Heart left ventricle (tissue), 16 donors: ENCODE results near the gene TRAK1. TPM values are rescaled to one million over a fixed set of nuclear protein-coding genes. Genes with fewer than 3 reads are reported as not detected.

ENCODE experiments used
- ATAC-seq, 4 donors: fragments of 200-7000 bp; cut with Tn5 transposase; one replicate each; pipeline ENCODE4 v1.9.1; 2020 to 2022; ENCODE audit warnings: moderate library complexity in 4 of 4, mild to moderate bottlenecking in 3 of 4, moderate number of reproducible peaks in 1 of 4
- DNase-seq, 5 donors: peaks; one replicate each; pipeline ENCODE4 v3.0.0-alpha.2; 2020
- H3K27ac ChIP-seq, 12 donors: fragments of 200-600 bp; sonication (generic) in 4 of 12; one replicate each; pipeline versions ENCODE4 v1.5.0 to v1.8.0; 2016 to 2022; ENCODE audit warnings: mild to moderate bottlenecking in 2 of 12
- H3K27me3 ChIP-seq, 9 donors: fragments of 200-600 bp; sonication (generic) in 2 of 9; one replicate each; pipeline versions ENCODE4 v1.5.1 to v1.8.0; 2016 to 2022; ENCODE audit warnings: mild to moderate bottlenecking in 3 of 9
- H3K36me3 ChIP-seq, 9 donors: fragments of 200-600 bp; sonication (generic) in 2 of 9; one replicate each; pipeline versions ENCODE4 v1.5.0 to v1.8.0; 2018 to 2022; ENCODE audit warnings: mild to moderate bottlenecking in 2 of 9
- H3K4me1 ChIP-seq, 12 donors: fragments of 200-600 bp; sonication (generic) in 4 of 12; one replicate each; pipeline versions ENCODE4 v1.5.0 to v1.8.0; 2016 to 2022; ENCODE audit warnings: mild to moderate bottlenecking in 3 of 12
- H3K4me3 ChIP-seq, 12 donors: fragments of 200-600 bp; sonication (generic) in 4 of 12; one replicate each; pipeline versions ENCODE4 v1.5.0 to v1.8.0; 2017 to 2022; ENCODE audit warnings: mild to moderate bottlenecking in 9 of 12, moderate library complexity in 4 of 12
- H3K9me3 ChIP-seq, 12 donors: fragments of 200-600 bp; sonication (generic) in 4 of 12; one replicate each; pipeline versions ENCODE4 v1.5.0 to v1.8.0; 2016 to 2022; ENCODE audit warnings: mild to moderate bottlenecking in 1 of 12
- POLR2A ChIP-seq, 2 donors: fragments of 450-650 bp; IDR thresholded peaks; one replicate each; pipeline ENCODE4 v1.6.1; 2017; ENCODE audit warnings: antibody characterized with exemption in 2 of 2, mild to moderate bottlenecking in 2 of 2, moderate library complexity in 2 of 2
- WGBS, 4 donors: extraction: QIAGEN DNeasy Blood & Tissue Kit in 2 of 4; methylation state at CpG; one replicate each; pipeline versions ENCODE4 v1.1.5 to v1.1.7; 2013 to 2018; 5-methylcytosine and 5-hydroxymethylcytosine counted together
- intact Hi-C, 10 donors: fragments of 100-400 bp; cut with DNase I; formaldehyde crosslinking; loops; one replicate each; pipeline versions ENCODE4 v1.11.1 to v1.14.2; 2022
- polyA plus RNA-seq, 2 donors: library from polyadenylated mRNA; stranded (reverse); fragments of 200-250 nt; gene quantifications; one replicate each; pipeline ENCODE4 v1.2.3, GENCODE V29; 2013
- total RNA-seq, 9 donors: library from RNA; depleted of rRNA in 2 of 9; stranded (reverse); fragments of >200 nt in 2 of 9; fragmentation: NEBNext Ultra II Directional in 3 of 9; extraction: Animal tissue kit (Norgen Biotek cat#: 25700) in 3 of 9; gene quantifications; one replicate each; pipeline versions ENCODE4 v1.1.0 to v1.2.4, GENCODE V29; 2016 to 2023
- TF ChIP-seq, protein P1 (sequence below), 12 donors: fragments of 200-600 bp; sonication (generic) in 4 of 12; IDR thresholded peaks; one replicate each; pipeline versions ENCODE4 v1.5.0 to v1.8.0; 2018 to 2022; ENCODE audit warnings: antibody characterized with exemption in 12 of 12, mild to moderate bottlenecking in 5 of 12
- donor health status: ischemic (EF 13 %, LVEDD 7.1; RV severe dilation, severe dysfunction).
- donor health status: healthy with polysubstance abuse.
- donor health status: DM: no; HTN: yes; CAD: no.
- donor health status: DM: no; HTN: no; CAD: no.
- donor health status: ischemic (EF 25% LVEDD 6.9; RV normal size, moderate dysfunction).
- donor health status: ischemic (EF 25% LVEDD 5.7; RV mildly dilated, moderate dysfunction).
- donor health status: healthy.
- donor health status: DM: yes; HTN: yes; CAD: no.
- donor health status: ischemic (EF 35%, LVEDD 5.7; RV mildly dilated, moderate dysfunction).
- donor health status: nonischemic (EF 11% LVEDD 7.7; RV severe dilation, severe dysfunction).
- donor health status: DM: yes; HTN: yes; CAD: no.
- donor health status: PGD.
- donor health status: ischemic (EF 29% LVEDD 5.4; RV normal size, mild dysfunction).
- donor health status: nonischemic (EF 23%, LVEDD 6.1; RV moderate dilation, normal function).

The TRAK1 gene
- total and polyA plus RNA-seq, 11 donors: 53.3 to 364 (median 250) TPM

GRCh38 chr3:42229942-42230688, 139.0 kb downstream of the TRAK1 start:
- Histone ChIP-seq H3K4me3 (peak overlapping the region in 1 of 12 donors; percentile 29), H3K27ac (no peak overlapping the region), H3K36me3 (peaks cover 0 to 12% (median 6%) of the 10 kb centered on the region in 9 donors), H3K27me3 (peaks cover 0 to 4% (median 0%) of the 10 kb centered on the region in 9 donors), H3K9me3 (peaks cover 0 to 4% (median 0%) of the 10 kb centered on the region in 12 donors), H3K4me1 (peaks cover 0 to 8% (median 0%) of the 10 kb centered on the region in 12 donors)
- TF ChIP-seq POLR2A (IDR thresholded peaks at IDR 0.05): no peak
- TF ChIP-seq, protein P1, sequence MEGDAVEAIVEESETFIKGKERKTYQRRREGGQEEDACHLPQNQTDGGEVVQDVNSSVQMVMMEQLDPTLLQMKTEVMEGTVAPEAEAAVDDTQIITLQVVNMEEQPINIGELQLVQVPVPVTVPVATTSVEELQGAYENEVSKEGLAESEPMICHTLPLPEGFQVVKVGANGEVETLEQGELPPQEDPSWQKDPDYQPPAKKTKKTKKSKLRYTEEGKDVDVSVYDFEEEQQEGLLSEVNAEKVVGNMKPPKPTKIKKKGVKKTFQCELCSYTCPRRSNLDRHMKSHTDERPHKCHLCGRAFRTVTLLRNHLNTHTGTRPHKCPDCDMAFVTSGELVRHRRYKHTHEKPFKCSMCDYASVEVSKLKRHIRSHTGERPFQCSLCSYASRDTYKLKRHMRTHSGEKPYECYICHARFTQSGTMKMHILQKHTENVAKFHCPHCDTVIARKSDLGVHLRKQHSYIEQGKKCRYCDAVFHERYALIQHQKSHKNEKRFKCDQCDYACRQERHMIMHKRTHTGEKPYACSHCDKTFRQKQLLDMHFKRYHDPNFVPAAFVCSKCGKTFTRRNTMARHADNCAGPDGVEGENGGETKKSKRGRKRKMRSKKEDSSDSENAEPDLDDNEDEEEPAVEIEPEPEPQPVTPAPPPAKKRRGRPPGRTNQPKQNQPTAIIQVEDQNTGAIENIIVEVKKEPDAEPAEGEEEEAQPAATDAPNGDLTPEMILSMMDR (IDR thresholded peaks at IDR 0.05): peak in 10 of 12 donors; percentile 28 to 66 (median 54)
- DNase-seq (no peak), ATAC-seq (peak in 2 of 4 donors; percentile 12 to 42)
- intact Hi-C loops: loop anchor here (1.0 to 10.0 kb wide), 8 partner anchors 212 to 515 kb away; no protein-coding TSS in a partner anchor
- 37 to 50% (median 42%) methylated on average over 13 to 14 of the region's 14 CpGs for WGBS, 4 donors

DNA sequence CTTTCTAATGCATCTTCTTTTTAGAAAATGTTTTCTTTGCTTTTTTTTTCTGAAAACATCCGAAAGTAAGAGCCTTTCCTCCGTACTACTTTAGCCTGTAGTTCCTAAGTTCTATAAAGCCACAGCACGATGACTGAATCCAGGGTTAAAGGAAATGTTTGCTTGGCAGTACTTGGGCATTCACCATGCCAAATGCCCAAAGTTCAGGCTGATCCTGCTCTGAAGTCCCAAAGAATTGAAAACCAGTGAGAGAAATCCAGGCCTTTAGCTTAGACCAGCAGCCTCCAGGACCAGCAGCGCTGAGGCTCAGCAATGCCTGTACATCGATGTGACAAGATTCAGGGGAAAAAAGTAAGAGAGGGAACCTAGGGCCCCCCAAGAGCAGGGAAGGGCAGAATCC, 139.7 kb downstream of the TRAK1 start:
- intact Hi-C loops: loop anchor here in 8 of 10 donors (5.0 to 10.0 kb wide), 6 partner anchors 211 to 336 kb away; no protein-coding TSS in a partner anchor
- no peak overlapping the region for H3K4me3 ChIP-seq
- H3K36me3 ChIP-seq: peaks cover 0 to 6% (median 0%) of the 10 kb centered on the region in 9 donors
- WGBS, 4 donors: 89 to 93% (median 93%) methylated on average over 5 of the region's 5 CpGs
- peaks cover 0 to 4% (median 0%) of the 10 kb centered on the region in 9 donors for H3K27me3 ChIP-seq
- ATAC-seq (no peak), DNase-seq (no peak)
- peaks cover 0 to 7% (median 0%) of the 10 kb centered on the region in 12 donors for H3K4me1 ChIP-seq
- TF ChIP-seq, protein P1 (IDR thresholded peaks at IDR 0.05): no peak
- no peak for TF ChIP-seq POLR2A (IDR thresholded peaks at IDR 0.05)
- H3K9me3 ChIP-seq: no peaks in the 10 kb centered on the region
- H3K27ac ChIP-seq: no peak overlapping the region

GRCh38 chr3:42235532-42235931, 144.4 kb downstream of the TRAK1 start:
- no peak overlapping the region for H3K27ac ChIP-seq
- H3K9me3 ChIP-seq: peaks cover 0 to 21% (median 10%) of the 10 kb centered on the region in 12 donors
- H3K36me3 ChIP-seq: no peaks in the 10 kb centered on the region
- H3K4me3 ChIP-seq: no peak overlapping the region
- H3K27me3 ChIP-seq: peaks cover 0 to 4% (median 0%) of the 10 kb centered on the region in 9 donors
- TF ChIP-seq, protein P1 (IDR thresholded peaks at IDR 0.05): no peak
- no peak for TF ChIP-seq POLR2A (IDR thresholded peaks at IDR 0.05)
- intact Hi-C loops: loop anchor here in 4 of 10 donors (5.0 to 10.0 kb wide), 4 partner anchors 299 to 341 kb away; no protein-coding TSS in a partner anchor
- ATAC-seq: no peak
- H3K4me1 ChIP-seq: no peaks in the 10 kb centered on the region
- no peak for DNase-seq

GRCh38 chr3:42236611-42237010, 145.5 kb downstream of the TRAK1 start:
- 91 to 96% (median 94%) methylated on average over 2 of the region's 2 CpGs for WGBS, 4 donors
- H3K27me3 ChIP-seq: peaks cover 0 to 4% (median 0%) of the 10 kb centered on the region in 9 donors
- intact Hi-C loops: loop anchor here in 4 of 10 donors (5.0 to 10.0 kb wide), 4 partner anchors 298 to 342 kb away; no protein-coding TSS in a partner anchor
- no peak for ATAC-seq
- no peak overlapping the region for H3K4me3 ChIP-seq
- TF ChIP-seq POLR2A (IDR thresholded peaks at IDR 0.05): no peak
- TF ChIP-seq, protein P1 (IDR thresholded peaks at IDR 0.05): no peak
- DNase-seq: no peak
- no peak overlapping the region for H3K27ac ChIP-seq
- no peaks in the 10 kb centered on the region for H3K36me3 ChIP-seq
- H3K9me3 ChIP-seq: peaks cover 0 to 21% (median 10%) of the 10 kb centered on the region in 12 donors
- H3K4me1 ChIP-seq: no peaks in the 10 kb centered on the region
